SIG-M5 treated with dmso at 0.1 percent for 504 hours (cell line): ENCODE measurements around the gene A1BG.
"Not testable (repeated sequence)": the region's sequence is repeated elsewhere in the genome, so short reads cannot be mapped to it uniquely, and the experiment has no call there.

Experiments
- DNase-seq: peaks from one replicate; lab custom pipeline; 2025; ENCODE audit not compliant: unreplicated experiment; lab: John Stamatoyannopoulos, UW

The A1BG gene

GRCh38 chr19:58336820-58337219 is 16.5 kb downstream of the A1BG start:
- no peak for DNase-seq

- no peak for DNase-seq
These were observed 17.1 kb downstream of the A1BG start for GRCh38 chr19:58336216-58336615.

- DNase-seq = no peak
These were observed 17.7 kb downstream of the A1BG start for GRCh38 chr19:58335630-58336029.

- DNase-seq = no peak
These were observed 18.5 kb downstream of the A1BG start for GRCh38 chr19:58334691-58335249.

- no peak for DNase-seq
These were observed 20.6 kb downstream of the A1BG start for GRCh38 chr19:58332697-58333096.

- DNase-seq = peak; percentile 6
These were observed 22.8 kb downstream of the A1BG start for GRCh38 chr19:58330458-58330857.

GRCh38 chr19:58328999-58329398 is 24.3 kb downstream of the A1BG start:
- no peak for DNase-seq

GRCh38 chr19:58326914-58327726 is 26.2 kb downstream of the A1BG start, which contains the start of gene ZSCAN22:
ZSCAN22 (plus strand) TSS chr19:58326994; CDS start chr19:58334803, 7,809 bp downstream.
- peak; percentile 91 for DNase-seq

GRCh38 chr19:58326501-58326913 is 26.8 kb downstream of the A1BG start:
- DNase-seq = no peak

- no peak for DNase-seq
These were observed 27.8 kb downstream of the A1BG start for GRCh38 chr19:58325311-58326022.

- no peak for DNase-seq
These were observed 34.1 kb downstream of the A1BG start for GRCh38 chr19:58319241-58319640.

GRCh38 chr19:58318297-58318696 is 35.0 kb downstream of the A1BG start:
- DNase-seq = no peak

GRCh38 chr19:58317476-58318072 is 35.7 kb downstream of the A1BG start:
- DNase-seq = peak; percentile 22

- no peak for DNase-seq
These were observed 37.7 kb downstream of the A1BG start for GRCh38 chr19:58315580-58315979.

- no peak for DNase-seq
These were observed 41.9 kb downstream of the A1BG start for GRCh38 chr19:58311345-58311865.

- not testable (repeated sequence) for DNase-seq
These were observed 42.6 kb downstream of the A1BG start for GRCh38 chr19:58310685-58311084.

GRCh38 chr19:58307736-58308135 is 45.6 kb downstream of the A1BG start:
- no peak for DNase-seq

- DNase-seq = peak; percentile 14
These were observed 47.4 kb downstream of the A1BG start for GRCh38 chr19:58305932-58306323.

GRCh38 chr19:58305065-58305931 is 48.0 kb downstream of the A1BG start, which contains the start of gene ERVK3-1:
ERVK3-1 (plus strand) TSS chr19:58305377; CDS start chr19:58312169, 6,792 bp downstream.
- peak; percentile 95 for DNase-seq

GRCh38 chr19:58304748-58305064 is 48.6 kb downstream of the A1BG start:
- no peak for DNase-seq
